HG03469 (cell line): ENCODE results near the gene CCNL1.

Experiments used
- ATAC-seq: cut with Tn5 transposase; IDR thresholded peaks from one replicate; pipeline ENCODE4 v1.9.1; 2021; ENCODE audit warnings: mild to moderate bottlenecking, moderate library complexity, moderate number of reproducible peaks; ENCODE audit not compliant: unreplicated experiment

CCNL1 gene

DNA sequence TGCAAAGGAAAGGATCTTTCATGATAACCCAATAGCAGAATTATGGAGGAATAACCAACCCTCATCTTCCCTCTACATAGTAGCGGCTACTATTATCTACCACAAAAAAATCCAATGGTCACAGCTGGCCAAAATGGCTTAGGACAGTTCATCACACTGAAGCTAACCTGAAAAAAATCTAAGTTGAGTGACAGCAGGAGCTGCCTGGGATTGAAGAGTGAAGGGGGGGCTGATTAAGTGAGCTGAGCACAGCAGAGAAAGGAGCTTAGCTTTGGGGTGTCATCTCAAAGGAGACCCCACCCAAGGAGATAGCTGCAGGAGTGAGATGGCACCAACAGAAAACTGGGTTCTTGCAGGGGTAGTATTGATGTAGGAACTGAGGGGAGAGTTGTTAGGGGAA lies 33.6 kb downstream of the CCNL1 start:
- no peak for ATAC-seq

DNA sequence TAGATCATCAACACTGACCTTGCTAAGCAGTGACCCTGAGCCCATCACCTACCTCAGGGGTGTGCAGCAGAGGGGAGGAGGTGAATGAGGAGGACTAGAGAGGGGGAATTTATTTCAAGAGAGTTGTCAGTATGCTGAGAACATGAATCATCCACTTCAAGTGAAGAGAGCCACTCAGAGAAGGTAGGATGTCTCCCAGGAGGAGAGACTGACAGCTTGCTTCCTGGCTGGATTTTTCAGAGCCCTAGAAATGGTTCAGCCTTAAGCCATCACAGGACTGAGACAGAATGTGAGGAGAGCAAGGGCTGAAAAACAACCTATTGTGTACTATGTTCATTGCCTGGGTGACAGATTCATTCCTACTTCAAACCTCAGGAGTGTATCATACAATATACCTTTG lies 34.8 kb downstream of the CCNL1 start:
- no peak for ATAC-seq

DNA sequence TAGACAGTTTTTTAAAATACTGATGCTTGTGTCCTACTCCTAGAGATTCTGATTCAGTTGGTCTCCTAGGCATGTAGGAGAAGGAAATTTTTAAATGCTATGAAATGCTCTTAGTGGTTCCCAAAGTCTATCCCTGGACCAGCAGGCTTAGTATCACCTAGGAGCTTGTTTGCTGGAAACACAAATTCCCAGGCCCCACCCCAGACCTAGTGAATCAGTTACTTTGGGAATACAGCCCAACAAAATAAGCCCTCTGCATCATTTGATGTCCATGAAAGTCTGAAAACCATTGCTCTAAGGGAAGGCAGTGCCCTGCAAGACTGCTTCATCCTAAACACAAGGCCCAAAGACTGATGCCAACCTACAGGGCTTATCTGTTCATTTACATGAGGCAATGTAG lies 36.3 kb downstream of the CCNL1 start:
- no peak for ATAC-seq

DNA sequence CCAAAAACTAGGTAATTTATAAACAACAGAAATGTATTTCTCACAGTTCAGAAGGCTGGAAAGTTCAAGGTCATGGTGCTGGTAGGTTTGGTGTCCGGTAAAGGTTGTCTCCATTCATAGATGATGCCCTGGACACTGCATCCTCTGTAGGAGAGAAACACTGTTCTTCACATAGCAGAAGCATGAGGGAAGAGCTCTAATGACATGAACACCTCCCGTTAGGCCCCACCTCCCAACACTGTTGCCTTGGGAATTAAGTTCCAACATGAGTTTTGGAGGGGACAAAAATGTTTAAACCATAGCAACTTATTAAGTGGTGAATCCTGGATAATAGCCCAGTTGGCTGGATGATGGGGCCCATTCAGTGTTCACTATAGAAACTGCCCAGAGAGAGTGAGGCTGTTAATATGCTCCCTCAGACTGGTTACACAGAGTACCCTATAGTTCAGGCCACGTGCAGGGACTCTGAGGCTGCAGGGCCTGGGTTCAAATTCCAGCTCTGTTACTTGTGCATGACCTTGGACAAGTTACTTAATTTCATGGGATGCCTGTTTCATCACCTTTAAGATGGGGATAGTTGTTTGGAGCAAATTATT lies 37.0 kb downstream of the CCNL1 start:
- no peak for ATAC-seq

DNA sequence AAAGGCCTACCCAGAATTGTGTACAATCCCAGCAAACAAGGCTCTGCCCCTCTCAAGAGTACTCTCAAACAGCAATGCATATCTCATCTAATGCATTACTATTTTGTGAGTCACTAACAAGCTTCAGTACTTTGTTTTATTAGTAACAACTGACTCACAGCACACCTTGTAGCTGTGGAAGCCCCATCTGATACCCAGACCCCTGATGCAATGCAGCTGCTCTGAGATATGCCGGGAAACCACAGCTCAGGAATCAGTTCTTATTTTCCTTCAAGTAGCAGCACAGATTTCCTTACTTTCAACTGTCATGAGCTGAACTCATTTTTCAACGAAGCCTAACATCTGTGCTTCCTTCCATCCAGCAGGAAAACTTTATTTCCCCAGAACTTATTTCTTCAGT lies 37.8 kb downstream of the CCNL1 start:
- ATAC-seq, result no peak

DNA sequence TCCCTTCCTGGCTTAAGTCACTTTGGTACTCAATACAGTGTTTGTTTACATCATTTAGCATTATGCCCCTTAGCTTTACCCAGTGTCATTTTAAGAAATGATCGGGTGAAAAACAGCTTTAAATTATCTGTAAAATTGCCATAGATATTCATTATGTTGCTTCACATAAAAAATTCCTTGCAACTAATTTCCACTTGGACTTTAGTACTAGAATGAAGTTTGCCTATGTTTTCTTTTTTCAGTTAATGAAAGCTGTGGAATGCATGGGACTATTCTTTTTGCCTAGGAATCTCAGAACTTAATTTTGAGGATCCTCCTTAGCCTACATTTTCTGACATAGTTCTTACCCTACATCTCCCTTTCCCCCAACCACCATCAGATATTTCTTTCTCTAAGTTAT lies 38.4 kb downstream of the CCNL1 start:
- ATAC-seq, result no peak

DNA sequence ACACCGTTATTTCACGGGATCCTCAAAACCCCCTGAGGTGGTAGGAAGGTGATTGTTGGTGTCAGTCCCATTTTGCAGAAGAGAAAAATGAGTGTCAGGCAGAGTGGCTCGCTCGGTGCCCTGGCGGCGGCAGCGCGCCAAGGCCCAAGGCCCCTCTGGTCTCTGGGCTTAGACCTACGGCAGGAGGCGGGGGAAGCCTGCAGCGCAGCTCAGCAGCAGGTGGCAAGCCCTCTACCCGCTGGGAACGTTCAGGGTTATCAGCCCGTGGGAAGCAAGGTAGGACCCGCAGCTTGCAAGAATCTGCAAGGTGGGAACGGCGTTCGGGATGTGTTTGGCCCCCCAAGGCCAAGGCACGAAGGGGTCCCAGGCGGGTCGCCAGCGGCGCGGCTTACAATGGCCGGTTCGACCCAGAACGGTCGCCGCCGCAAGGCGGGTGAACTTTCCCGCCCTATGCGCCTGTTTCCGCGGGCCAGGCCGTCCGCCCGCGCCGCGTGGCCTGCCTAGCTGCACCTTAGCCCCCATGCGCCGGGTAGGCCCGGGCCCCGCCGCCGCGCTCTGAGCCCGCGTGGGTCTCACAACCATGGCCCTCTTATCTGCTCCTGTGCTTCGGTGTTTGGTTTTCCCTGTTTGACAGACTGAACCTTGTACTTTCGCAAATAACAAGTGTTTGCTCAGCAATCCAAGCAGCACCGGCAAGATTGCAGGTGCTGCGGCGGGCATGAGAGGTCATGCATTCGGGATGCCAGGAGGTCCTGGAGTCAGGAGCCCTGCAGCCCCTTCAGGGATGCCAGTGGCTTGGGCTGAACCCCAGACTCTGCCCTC lies 39.7 kb downstream of the CCNL1 start:
- ATAC-seq, result no peak

DNA sequence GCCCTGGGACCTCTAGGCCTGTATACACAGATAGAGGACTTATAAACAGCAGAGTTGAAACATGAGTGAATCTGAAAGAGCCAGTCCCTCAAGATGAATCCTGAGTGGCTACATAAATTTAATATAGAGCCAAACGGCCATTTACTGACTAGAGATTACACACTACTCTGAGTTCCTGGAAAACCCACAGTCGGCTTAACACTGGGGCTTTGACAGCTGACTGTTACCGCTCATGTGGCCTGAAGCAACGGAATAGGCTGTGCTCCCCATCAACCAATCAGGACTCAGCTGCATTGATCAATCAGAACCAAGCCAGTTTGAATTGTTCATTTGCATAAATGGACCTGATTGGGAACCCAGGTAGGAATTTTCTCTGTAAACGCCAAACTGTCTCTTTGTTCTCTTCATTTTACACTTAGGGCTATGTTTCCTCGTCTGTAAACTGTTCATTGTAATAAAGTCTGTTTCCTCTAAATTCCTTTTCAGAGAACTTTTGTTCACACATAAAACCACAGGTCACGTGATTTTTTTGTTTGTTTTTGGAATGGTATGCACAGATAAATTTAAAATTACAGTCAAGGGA lies 40.5 kb downstream of the CCNL1 start:
- ATAC-seq, result no peak

DNA sequence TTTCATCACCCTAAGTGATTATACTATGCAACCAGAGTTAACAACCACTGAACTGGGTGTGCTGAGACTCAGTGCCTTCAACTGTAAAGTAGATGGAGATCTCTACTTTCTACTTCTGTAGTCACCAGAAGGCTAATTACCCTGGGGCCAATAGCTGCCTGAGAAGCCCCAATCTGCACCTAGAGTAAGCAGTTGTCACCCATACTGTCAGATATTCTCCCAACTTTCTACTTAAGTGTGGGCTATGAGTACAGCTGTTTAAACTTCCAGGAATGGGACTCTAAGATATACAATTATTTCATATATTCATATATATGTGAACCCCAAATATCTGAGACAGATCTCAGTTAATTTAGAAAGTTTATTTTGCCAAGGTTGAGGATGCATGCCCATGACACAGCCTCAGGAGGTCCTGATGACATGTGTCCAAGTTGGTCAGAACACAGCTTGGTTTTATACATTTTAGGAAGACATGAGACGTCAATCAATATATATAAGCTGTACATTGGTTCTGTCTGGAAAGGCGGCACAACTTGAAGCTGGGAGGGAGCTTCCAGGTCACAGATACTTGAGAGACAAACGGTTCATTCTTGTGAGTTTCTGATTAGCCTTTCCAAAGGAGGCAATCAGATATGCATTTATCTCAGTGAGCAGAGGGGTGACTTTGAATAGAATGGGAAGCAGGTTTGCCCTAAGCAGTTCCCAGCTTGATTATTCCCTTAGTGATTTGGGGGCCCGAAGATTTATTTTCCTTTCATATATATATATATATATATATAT lies 41.9 kb downstream of the CCNL1 start:
- ATAC-seq, result no peak

DNA sequence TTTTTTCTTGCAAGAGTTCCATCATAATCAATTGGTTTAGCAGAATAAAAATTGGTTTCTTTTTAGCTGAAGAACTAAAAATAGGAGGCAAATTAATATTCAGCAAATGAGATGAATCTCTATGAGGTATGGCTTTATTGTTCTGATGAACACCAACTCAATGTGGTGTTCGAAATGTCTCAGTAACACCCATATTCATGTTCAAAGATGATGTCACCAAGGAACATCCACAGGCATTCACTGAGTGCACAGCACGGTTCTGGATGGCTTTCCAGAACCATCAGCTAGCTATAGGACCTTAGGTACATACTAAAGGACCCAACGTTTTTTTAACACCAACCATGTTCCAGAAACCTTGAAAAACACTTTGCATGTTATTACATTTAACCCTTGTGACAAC lies 42.7 kb downstream of the CCNL1 start:
- no peak for ATAC-seq

DNA sequence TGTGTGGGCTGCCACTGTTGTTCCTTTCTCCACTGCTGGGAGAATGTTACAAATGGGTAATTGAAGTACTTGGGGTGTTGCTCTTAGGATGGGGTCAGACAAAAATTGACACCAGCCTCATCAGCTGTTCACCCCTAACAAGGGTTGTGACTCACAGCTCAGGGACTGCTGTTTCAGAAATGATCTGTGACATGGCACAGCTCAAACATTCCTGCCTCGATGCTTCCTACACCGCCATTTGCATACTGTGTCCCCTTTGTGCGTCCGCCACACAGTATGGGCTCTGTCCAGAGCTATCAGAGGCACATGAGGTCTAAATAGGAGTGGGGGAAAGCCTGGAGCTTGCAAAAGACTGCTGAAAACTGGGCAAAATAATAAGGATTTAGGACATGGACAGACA lies 43.9 kb downstream of the CCNL1 start:
- no peak for ATAC-seq

DNA sequence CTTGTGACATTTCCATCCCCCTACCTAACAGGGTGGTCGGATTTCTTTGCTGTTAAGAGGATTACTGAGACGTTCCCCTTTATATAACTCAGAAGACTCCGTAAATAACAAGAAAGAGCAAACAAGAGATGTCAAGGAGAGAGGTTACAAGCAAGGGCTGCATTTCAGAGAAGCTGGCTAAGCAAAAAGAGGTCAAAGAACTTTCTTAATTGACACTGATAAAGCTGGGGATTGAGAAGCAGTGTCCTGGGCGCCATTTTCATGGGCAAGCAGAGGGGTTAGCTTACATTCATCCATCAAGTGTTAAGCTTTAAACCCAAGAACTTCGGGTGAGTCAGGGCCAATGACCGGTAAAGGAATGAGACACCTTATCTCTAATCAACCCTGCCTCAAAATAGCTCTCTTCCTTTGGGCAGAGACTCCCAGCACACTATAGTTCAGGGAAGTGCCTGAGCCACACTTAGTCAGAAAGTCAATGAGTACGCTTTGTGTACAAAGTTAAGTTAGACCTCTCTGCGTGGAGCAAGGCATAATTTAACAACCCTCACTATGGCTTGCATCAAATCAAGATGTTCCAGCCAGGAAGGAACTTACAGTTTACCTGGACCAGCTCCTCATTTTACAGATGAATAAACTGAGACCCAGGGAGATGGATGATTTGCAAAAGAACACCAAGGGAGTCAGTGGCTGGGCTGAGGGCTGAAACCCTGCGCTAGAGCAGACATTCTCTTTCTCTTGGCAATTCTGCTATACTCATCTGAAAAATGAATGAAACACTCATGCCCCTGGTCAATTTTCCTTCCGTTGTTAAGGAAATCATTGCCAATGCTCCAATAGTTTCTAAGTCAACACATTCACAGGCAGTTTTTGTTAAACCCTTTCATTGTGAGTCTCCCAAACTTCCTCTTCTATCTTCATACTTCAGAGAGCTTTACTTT lies 44.6 kb downstream of the CCNL1 start:
- ATAC-seq, result no peak

DNA sequence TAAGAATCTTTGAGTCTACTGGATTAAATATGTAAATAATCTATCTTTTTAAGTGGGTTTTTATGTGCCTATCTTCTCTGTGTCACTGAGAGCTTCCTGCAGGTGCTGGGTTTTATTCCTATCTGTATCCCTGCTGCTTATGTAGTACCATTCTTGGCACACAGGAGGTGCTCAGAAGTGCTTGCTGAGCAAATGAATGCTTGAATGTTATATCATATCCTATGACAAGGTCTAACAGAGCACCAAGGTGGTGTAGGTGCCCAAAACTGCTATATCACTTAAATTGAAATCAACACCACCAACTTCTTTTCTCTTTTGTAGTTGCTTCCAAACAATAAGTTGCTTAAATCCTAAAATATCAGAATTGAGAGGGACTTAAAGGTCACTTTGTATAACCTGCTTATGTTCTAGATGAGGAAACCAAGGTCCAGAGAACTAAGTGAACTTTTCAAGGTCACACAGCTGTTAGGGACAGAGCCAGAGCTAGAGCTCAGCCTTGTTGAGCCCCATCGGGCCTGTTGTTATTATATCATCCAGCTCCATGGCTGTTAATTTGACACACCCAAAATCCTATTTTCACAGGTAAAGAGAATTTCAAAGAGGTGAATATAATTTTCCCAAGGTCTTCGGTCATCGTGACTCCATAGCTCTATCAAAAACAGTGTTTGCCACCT lies 46.0 kb downstream of the CCNL1 start:
- no peak for ATAC-seq

DNA sequence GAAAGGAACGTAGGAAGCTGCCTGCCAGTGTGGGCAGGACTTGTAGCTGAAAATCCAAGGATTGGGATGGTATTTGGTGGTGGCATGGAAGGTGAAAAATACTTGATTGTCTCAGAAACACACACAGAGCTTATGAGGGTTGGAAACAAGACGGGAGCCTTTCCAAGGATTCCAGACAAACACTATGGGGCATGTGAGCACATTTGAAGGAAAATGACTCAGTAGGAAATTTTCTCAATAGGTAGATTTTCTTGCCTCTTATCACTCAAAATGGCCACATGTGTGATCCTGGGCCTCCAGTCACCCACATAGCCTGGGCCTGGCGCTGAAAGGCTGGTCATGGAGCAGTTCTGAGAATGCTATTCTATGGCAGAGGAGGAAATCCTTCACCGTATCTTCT lies 47.4 kb downstream of the CCNL1 start:
- no peak for ATAC-seq

DNA sequence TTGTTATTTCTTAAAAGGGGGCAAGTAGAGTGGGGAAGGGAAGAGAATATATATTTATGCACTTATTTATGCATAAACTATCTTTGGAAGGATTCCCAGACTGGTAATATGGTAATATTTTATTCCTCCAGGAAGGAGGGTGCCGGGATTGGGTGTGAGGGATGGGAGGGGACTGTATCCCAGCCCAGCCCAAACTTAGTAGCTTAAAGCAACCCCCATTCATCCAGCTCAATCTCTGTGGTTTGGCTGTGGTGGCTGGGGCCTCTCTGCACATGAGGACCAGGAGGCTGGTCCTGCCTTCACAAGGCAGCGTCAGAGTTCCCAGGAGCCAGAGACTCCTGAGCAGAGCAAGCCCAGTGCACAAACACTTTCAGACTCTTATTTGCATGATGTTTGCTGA lies 48.4 kb downstream of the CCNL1 start:
- ATAC-seq, result no peak

DNA sequence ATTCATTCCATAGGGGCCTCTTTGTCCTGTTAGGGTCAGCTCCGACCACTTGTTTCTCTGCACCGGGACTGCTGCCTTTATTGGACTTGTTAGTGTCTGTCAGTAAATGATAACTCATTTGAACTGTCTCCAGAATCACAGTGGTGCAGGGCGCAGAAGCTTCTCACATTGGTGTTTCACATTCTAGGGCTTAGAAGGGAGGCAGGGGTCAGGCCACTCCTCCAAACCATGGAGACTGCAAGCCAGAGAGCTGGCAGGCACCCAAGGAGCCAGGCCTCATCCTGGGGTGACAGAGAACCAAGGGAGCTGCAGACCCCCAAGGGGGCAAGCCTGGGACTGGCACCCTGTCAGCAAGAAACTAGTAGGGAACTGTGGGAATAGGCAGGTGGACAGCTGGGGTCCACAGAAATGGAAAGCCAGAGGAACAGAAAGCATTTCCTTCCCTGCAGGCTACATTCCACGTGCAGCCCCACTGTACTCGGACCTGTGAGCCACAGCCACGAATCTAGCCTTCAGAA lies 49.1 kb downstream of the CCNL1 start:
- no peak for ATAC-seq

DNA sequence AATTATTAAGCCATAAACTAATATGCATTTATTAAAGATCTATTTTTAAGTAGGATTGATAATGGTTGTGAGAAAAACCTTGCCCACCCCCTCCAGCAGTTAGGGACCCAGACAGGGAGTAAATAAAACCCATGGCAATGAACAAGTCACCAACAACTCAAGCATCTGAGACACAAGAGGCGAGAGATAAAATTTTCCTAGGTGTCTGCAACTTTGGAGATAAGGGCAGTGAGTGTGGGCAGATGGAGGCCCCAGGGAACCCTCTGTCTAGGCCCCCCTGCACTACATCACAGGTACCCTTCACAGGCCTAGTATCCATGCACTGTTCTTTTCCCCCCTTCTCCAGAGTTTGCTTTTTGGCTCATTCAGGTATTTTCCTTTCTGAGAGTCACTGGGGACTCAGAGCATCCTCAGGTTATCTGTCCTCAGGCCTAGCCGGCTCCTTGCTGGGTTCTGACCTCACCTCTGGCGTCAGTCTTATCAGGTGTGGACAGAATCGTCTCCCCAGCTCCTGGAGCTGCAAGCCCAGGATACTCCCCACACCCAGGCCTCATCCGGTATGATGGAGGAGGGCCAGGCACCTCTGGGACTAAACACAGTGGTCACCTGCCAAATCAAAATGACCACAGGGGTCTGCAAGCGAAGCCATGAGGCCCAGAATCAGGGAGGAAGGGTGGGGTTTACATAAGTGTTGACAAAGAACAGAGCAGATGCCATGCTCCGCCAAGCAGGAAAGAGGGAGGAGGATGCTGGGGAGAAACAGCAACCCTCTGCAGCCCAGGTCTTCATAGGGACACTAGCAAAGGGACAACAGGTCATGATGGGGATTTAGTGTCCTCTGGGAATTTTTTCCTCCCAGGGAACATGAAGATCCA lies 50.4 kb downstream of the CCNL1 start:
- ATAC-seq, result no peak

DNA sequence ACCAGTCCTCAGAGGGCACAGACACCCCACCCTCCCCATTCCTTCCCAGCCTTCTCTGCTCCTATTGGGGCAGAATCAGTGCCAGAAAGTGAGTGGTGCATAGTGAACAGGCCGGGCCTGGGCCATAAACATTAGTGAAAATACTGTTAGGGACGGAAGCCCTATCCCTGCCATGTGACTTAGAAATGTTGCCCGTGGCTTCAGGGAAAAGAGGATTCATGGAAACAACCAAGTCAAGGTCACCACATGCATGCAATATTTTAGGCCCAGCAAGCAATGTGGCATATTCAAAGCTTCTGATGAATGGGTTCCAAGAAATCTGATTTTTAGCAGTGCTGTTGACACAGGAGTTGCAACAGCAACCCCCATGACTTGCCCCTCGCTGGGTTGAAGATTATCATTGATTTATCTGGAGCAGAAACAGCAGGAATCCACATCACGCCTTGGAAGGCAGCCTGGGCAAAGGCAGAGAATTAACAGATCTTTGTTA lies 52.3 kb downstream of the CCNL1 start:
- no peak for ATAC-seq

DNA sequence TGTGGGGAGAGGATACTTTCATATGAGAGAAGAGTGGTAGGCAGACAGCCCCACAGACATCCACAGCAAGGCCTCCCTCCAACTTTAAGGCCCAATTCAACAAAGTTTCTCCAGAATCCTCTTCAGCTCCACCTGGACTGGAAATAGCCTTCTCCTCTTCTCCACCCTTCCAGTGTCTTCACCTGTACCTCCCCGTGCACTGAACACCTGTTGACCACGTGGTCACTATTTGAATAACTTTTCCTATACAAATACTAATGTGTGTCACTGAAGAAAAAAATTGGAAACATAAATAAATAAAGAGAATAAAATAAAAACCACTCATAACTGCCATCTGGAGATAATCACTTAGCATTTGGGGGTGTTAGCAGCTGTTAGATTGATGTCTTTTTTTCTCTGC lies 52.9 kb downstream of the CCNL1 start:
- no peak for ATAC-seq
